Neural crest cell (in vitro differentiated cells): ENCODE results near the gene KCNMB2. TPM values are rescaled to one million over a fixed set of nuclear protein-coding genes. Genes with fewer than 3 reads are reported as not detected.

Experiments used
- DNase-seq: peaks from one replicate; pipeline ENCODE4 v3.0.0; 2021; ENCODE audit warnings: low read depth, mixed read lengths, low spot score
- H3K27ac Mint-ChIP-seq: one replicate; pipeline ENCODE4 v1.8.0; 2021; ENCODE audit warnings: mild to moderate bottlenecking, mixed read lengths; ENCODE audit not compliant: unreplicated experiment
- H3K27me3 Mint-ChIP-seq: 2 replicates; pipeline ENCODE4 v1.8.0; 2021; ENCODE audit warnings: low read depth, mild to moderate bottlenecking, mixed read lengths
- H3K36me3 Mint-ChIP-seq: 2 replicates; pipeline ENCODE4 v1.8.0; 2021; ENCODE audit warnings: low read depth, mild to moderate bottlenecking, mixed read lengths
- H3K4me1 Mint-ChIP-seq: 2 replicates; pipeline ENCODE4 v1.8.0; 2021; ENCODE audit warnings: mixed read lengths
- H3K4me3 Mint-ChIP-seq: one replicate; pipeline ENCODE4 v1.8.0; 2021; ENCODE audit warnings: mild to moderate bottlenecking, mixed read lengths
- H3K9me3 Mint-ChIP-seq: 2 replicates; pipeline ENCODE4 v1.8.0; 2021; ENCODE audit warnings: mixed read lengths
- total RNA-seq: library from RNA; stranded (reverse); gene quantifications from 2 replicates; pipeline ENCODE4 v1.2.1, GENCODE V29; 2021
- TF ChIP-seq, protein P1 (sequence below): fragments of 200-600 bp; sonication (generic); conservative IDR thresholded peaks from 2 replicates; pipeline ENCODE4 v1.5.0; 2021; ENCODE audit warnings: antibody characterized with exemption, mild to moderate bottlenecking

Gene KCNMB2
- total RNA-seq, 1 donor from 2014 or later = 0.84 TPM

DNA sequence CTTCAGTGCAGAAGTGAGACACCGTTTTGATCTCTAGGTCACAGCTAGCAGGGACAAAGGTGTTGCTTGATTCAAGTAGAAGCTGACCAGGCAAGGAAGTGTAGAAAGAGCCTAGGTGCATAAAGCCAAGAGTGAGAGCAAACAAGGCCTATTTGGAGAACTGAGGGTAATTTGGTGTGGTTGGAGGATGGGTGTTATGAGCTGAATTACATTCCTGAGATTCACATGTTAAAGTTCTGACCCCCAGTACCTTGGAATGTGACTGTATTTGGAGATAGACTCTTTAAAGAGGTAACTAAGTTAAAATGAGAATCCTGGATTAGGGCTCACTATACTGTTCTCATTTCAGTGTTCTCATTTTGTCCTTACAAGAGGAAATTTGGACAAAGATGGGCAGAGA lies 344.0 kb downstream of the KCNMB2 start:
- Mint-ChIP-seq H3K9me3 (peaks cover 5% of the 10 kb centered on the region), H3K27me3 (peaks cover 8% of the 10 kb centered on the region), H3K4me1 (no peaks in the 10 kb centered on the region), H3K4me3 (no peak overlapping the region), H3K27ac (no peak overlapping the region), H3K36me3 (no peaks in the 10 kb centered on the region)
- no peak for DNase-seq
- TF ChIP-seq, protein P1, sequence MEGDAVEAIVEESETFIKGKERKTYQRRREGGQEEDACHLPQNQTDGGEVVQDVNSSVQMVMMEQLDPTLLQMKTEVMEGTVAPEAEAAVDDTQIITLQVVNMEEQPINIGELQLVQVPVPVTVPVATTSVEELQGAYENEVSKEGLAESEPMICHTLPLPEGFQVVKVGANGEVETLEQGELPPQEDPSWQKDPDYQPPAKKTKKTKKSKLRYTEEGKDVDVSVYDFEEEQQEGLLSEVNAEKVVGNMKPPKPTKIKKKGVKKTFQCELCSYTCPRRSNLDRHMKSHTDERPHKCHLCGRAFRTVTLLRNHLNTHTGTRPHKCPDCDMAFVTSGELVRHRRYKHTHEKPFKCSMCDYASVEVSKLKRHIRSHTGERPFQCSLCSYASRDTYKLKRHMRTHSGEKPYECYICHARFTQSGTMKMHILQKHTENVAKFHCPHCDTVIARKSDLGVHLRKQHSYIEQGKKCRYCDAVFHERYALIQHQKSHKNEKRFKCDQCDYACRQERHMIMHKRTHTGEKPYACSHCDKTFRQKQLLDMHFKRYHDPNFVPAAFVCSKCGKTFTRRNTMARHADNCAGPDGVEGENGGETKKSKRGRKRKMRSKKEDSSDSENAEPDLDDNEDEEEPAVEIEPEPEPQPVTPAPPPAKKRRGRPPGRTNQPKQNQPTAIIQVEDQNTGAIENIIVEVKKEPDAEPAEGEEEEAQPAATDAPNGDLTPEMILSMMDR = no peak
